NCI-H2029 treated with DMSO at 0.1 percent for 48 hours (cell line): ENCODE data around the gene SYT12.
"Not testable (repeated sequence)": the region's sequence is repeated elsewhere in the genome, so short reads cannot be mapped to it uniquely, and the experiment has no call there.

Experiments used
- DNase-seq: peaks from one replicate; lab custom pipeline; 2025; lab: John Stamatoyannopoulos, UW

Gene SYT12

GRCh38 chr11:66996609-66997273 is 26.2 kb upstream of the SYT12 start:
- DNase-seq = no peak

GRCh38 chr11:66999555-66999954 is 23.4 kb upstream of the SYT12 start:
- no peak for DNase-seq

- no peak for DNase-seq
These were observed 21.6 kb upstream of the SYT12 start for GRCh38 chr11:67001332-67001731.

GRCh38 chr11:67002297-67002913 is 20.5 kb upstream of the SYT12 start:
- no peak for DNase-seq

- DNase-seq = no peak
These were observed 20.0 kb upstream of the SYT12 start for GRCh38 chr11:67002921-67003411.

GRCh38 chr11:67005200-67005599 is 17.7 kb upstream of the SYT12 start:
- DNase-seq = not testable (repeated sequence)

- no peak for DNase-seq
These were observed 16.7 kb upstream of the SYT12 start for GRCh38 chr11:67006029-67006884.

- DNase-seq = no peak
These were observed 15.8 kb upstream of the SYT12 start for GRCh38 chr11:67007126-67007525.

- no peak for DNase-seq
These were observed 12.5 kb upstream of the SYT12 start for GRCh38 chr11:67010296-67010905.

GRCh38 chr11:67013511-67014045 is 9.4 kb upstream of the SYT12 start:
- DNase-seq = no peak

GRCh38 chr11:67014343-67014742 is 8.6 kb upstream of the SYT12 start:
- no peak for DNase-seq

- no peak for DNase-seq
These were observed 7.9 kb upstream of the SYT12 start for GRCh38 chr11:67015048-67015447.

GRCh38 chr11:67016550-67016949 is 6.4 kb upstream of the SYT12 start:
- no peak for DNase-seq

GRCh38 chr11:67020949-67021348 is 2.0 kb upstream of the SYT12 start:
- DNase-seq = no peak

- no peak for DNase-seq
These were observed 497 bp upstream of the SYT12 start for GRCh38 chr11:67022341-67022933.

- no peak for DNase-seq
These were observed 1.0 kb downstream of the SYT12 start for GRCh38 chr11:67023957-67024353.

GRCh38 chr11:67024410-67024809 is 1.5 kb downstream of the SYT12 start:
- no peak for DNase-seq

GRCh38 chr11:67024966-67025365 is 2.0 kb downstream of the SYT12 start:
- no peak for DNase-seq

- DNase-seq = no peak
These were observed 2.8 kb downstream of the SYT12 start for GRCh38 chr11:67025750-67026149.

- DNase-seq = no peak
These were observed 4.0 kb downstream of the SYT12 start for GRCh38 chr11:67026941-67027340.

- DNase-seq = no peak
These were observed 4.6 kb downstream of the SYT12 start for GRCh38 chr11:67027483-67027930.
